Activated effector memory CD4-positive, alpha-beta T cell treated with Interleukin-2 at 50 U/mL for 16 hours (primary cell): ENCODE measurements around the gene ACTR8.

Experiments
- DNase-seq: peaks from one replicate; pipeline ENCODE4 v3.0.0-alpha.2; 2020

The ACTR8 gene

GRCh38 chr3:53833700-53834099, 48.3 kb downstream of the ACTR8 start:
- DNase-seq = no peak

DNA sequence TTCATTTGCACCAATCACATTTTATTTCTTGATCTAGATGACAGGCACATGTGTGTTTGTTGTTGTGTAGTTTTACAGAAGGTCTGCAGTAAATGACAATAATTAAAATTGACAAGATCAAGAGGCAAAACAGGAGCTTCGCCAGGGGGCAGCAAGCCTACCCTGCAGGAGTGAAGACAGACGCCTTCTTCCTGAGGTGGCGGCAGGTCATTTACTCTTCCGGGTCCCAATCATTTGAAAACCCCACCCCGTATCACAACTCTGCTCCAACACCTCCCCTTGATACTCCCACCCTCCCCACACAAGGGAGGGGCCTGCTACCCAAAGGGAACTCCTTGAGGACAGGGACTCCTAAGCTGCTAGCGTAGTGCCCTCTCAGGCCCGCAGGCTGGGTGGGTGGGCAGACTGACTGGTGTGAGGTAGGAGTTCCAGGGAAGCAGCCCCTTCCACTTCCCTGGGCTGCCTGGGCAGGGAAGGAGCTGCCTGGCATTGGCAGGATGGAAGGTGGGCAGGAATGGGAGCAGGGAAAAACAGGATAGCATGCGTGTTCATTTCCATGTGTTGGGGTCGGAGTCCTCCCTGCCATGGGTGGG, 48.8 kb downstream of the ACTR8 start:
- no peak for DNase-seq

DNA sequence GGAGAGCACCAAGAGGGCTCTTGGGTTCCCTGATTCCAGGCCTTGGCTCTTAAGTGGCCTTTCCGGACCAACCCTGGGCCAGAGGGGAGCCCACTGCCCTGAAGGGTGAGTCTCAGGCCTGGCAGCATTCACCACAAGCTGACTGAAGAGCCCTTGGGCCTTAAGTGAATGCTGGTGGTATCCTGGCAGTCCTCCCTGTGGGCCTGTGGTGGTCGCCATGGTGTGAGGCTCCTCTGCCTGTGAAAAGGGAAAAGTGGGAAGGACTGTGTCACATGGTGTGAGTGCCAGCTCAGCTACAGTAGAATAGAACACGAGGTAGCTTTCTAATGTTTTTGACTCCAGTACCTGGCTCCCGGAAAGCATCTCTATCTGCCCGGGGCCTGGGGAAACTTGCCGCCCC, 51.0 kb downstream of the ACTR8 start:
- no peak for DNase-seq

DNA sequence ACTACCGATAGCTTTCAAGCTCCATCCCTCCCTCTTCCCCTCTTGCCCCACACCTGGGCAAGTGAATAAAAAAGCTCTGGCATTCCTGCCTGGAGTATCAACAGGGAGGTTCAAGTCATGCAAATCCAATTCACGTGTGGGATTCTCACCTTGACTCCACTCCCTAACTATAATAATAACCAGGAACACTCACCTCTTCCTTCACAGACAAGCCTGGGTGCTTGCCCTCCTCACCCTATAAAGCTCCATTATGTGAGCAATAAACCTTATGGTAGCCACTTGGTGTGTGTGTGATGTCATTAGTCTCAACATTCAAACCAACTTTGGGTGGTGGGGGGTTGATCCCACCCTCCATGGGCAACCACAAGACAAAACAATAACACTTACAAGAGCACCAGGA, 52.3 kb downstream of the ACTR8 start:
- no peak for DNase-seq

- DNase-seq = no peak
These were observed 53.4 kb downstream of the ACTR8 start for GRCh38 chr3:53828581-53828980.

GRCh38 chr3:53826048-53826447, 55.9 kb downstream of the ACTR8 start:
- DNase-seq = no peak

- DNase-seq = no peak
These were observed 57.2 kb downstream of the ACTR8 start for GRCh38 chr3:53824795-53825194.

GRCh38 chr3:53823956-53824657, 57.8 kb downstream of the ACTR8 start:
- no peak for DNase-seq

DNA sequence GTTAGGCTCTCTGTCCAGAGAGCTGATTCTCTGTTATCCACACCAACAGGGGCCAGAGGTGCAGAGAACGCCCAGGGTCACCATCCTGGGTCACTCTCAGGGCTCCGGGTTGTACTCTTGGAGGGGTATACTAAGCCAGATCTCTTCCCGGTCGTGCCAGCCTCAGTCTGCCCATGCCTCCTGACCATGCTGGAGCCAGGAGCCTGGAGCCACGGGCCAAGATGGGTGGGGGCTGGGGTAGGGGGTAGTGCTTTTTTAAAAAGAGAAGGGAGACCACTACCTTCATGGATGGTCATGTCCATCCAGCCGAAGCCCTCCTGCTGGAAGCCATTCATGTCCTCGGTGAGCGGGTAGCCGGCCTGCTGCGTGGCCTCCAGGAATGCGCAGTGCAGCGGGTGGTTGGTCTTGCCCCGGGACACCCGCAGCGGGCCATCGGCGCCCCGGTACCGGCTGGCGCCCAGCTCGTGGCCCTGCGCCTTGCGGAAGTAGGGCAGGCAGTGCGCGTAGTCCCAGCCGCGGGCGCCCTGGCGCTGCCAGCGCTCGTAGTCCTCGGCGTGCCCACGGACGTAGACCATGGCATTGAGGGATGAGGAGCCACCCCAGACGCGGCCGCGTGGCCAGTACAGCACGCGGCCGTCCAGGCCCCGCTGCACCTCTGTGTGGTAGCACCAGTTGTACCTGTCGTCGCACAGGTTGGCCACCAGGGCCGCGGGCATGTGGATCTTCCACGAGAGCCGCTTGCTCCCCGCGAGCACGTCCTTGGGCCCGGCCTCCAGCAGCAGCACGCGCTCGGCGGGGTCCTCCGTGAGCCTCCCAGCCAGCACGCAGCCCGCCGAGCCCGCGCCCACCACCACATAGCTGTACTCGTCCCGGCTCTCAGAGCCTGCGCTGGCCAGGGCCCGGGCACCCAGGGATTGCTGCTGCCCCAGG, 58.7 kb downstream of the ACTR8 start:
- DNase-seq = no peak

DNA sequence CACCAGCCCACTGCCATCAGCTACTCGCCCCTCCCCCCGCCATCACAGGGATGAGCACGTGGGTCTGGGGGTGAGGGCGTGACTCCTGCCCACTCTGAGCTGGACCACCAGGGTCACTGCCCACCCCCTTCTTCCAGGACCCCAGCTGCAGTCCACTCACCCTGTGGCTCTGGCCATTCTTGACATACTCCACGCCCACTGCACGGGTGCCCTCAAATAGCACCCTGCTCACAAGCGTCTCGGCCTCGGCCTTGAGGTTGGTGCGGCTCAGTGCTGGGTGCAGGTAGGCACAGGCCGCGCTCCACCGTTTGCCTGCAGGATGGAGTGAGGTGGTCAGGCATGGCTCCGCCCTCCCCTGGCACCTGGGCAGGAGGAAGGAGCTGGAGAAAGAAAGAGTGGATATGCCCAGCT, 59.6 kb downstream of the ACTR8 start:
- no peak for DNase-seq

GRCh38 chr3:53821631-53822121, 60.3 kb downstream of the ACTR8 start:
- DNase-seq = no peak

GRCh38 chr3:53820756-53821580, 61.0 kb downstream of the ACTR8 start:
- DNase-seq = no peak

DNA sequence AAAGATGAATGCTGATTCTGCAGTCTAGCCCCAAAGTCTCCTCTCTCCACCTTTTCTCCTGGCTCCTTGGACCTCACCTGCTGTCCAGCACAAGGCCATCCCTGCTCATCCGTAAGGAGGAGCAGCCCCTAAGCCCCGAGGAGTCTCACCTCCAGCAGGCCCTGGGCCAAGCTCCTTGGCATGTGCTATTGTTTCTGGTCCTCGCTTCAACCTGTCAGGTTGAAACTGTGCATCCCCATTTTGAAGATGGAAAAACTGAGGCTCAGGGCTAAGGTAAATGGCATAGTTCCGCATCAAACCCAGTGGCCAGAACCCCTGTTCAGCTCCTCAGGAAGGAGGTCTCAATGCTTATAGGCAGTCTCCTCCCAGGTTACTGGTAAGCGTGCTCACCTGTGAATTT, 61.9 kb downstream of the ACTR8 start:
- DNase-seq = no peak

GRCh38 chr3:53819163-53819868, 62.6 kb downstream of the ACTR8 start:
- no peak for DNase-seq

DNA sequence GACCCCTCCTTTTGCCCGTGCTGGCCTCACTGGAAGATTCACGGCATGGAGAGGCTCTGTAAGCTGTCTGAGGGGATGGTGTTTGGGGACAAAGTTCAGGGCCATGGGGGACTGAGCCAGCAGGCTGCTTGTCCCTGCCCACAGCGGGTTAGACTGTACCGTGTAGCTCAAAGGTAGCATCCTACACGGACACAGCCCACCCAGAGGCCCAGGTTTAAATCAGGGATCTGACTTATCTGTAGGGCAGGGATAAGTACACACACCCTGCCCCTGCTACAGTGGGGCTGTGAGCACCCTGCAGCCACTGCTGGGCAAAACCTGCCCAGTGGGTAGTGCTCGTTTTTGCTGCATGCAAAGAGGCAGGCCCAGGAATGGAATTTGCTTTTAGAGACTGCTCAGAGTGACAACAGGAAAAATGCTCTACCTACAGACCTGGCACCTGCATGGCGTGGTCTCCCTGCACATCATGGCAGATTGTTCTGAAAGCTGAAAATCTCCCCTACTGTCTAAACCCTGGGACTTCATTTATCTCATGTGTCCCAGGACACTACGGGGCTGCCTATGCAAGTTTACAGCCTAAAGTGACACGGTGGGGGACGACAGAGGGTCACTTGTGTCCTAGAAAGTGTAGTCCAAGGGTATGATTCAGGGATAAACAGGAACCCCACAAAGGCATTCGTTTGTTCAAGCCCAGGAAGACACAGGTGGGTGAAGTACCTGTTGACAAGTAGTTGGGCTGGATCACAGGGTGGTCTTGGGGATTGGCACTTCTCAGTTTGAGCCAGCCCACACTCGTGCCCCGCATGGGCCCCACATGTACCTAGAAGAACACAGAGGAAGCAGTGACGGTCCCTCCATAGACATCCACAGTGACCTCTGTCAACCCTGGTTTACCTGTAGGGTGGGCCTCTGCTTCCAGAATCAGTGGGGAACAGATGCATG, 63.5 kb downstream of the ACTR8 start:
- DNase-seq = no peak

- no peak for DNase-seq
These were observed 64.1 kb downstream of the ACTR8 start for GRCh38 chr3:53817809-53818208.

DNA sequence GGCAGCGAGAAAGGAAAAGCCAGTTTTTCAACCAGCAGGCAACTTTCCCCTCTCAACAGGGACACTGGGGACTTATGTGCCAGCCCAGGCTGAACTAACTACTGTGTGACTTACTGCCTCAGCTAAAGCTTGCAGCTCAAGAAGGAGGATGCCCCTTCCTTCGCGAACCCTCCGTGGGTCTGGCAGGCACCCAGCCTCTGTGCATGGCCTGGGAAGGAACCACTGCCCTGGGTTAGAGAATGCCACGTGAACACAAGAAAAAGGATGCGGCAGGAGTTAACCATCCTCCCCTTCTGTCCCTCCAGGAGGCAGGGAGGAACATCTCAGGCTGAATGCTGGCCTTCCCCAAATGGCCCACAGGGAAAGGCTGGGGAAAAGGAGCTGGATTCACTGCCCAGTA, 64.7 kb downstream of the ACTR8 start:
- DNase-seq = no peak
